ENCODE measurements around the gene SRSF3.
"Not testable (repeated sequence)": the region's sequence is repeated elsewhere in the genome, so short reads cannot be mapped to it uniquely, and the experiment has no call there.

The SRSF3 gene

DNA sequence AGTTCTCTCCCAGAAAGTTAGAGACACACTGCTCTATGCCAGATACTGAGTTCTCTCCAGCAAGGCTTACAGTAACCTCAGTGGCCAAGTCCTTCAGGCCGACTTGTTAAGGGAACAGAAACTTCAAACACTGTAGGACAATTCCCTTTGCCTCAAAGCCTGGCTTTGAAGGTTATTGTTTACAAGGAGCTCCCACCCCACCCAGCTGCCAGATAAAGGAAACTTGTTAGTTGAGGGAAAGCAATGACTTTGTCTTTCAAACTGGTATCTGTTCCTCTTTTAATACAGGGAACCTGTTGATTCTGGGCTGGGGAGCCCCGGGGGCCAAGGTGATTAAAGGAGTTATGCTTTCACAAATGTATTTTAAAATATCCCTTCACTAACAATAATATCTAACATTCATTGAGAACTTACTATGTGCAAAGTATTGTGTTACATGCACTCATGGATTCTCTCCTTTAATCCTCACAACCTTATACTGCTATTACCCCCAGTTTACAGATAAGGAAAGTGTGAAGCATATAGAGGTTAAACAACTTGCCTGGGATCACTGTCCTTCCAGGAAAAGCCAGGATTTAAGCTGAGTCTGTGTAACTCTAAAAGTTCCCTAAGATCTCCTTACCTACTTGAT, 56.8 kb downstream of the SRSF3 start:
- DNase-seq, result no peak

DNA sequence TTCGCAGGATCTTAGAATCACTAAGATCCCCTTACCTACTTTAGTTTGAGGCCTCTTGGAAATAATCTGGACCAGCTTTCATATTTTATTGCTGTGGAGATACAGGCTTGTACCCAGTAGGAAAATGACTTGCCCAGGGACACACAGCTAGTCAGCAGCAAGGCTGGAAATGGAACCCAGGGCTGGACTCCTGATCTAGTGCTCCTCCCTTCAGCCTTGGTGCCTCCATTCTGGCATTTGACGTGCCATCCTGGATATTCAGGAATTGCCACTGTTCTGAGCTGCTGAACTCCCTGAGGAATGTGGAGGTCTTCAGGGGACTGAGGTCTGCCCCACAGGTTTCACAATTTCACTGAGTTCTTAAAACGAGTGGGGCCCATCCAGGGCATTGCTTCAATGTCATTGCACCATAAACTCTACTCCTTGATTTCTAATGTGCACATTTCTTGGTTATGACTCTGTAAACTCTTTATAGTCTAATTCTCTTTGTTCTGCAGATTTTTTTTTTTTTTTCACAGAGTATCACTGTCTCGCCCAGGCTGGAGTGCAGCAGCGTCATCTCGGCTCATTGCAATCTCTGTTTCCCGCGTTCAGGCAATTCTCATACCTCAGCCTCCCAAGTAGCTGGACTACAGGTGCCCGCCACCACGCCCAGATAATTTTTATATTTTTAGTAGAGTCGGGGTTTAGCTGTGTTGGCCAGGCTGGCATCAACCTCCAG, 57.7 kb downstream of the SRSF3 start:
- DNase-seq, result no peak

DNA sequence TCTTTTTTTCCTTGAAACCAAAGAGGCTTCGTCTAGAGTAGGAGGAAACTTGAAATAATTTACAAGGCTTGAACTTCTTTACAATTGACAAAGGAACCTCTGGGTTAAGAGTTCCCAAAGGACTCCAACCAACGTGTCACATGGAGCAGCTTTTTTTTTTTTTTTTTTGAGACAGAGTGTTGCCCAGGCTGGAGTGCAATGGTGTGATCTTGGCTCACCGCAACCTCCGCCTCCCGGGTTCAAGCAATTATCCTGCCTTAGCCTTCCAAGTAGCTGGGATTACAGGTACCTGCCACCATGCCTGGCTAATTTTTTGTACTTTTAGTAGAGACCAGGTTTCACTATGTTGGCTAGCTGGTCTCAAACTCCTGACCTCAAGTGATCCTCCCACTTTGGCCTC, 60.3 kb downstream of the SRSF3 start:
- DNase-seq, result not testable (repeated sequence)

All from fibroblast of skin of abdomen (primary cell).